Parathyroid adenoma (tissue), 2 donors: ENCODE measurements around the gene KLHL3.
A peak's percentile ranks its signal among the peaks of the same experiment; 100 is the strongest.

Experiments used
- H2AFZ ChIP-seq: fragments of 300-600 bp; sonication (generic); one replicate; pipeline ENCODE4 v1.7.0; 2017; ENCODE audit warnings: antibody characterized with exemption, mild to moderate bottlenecking
- H3K27ac ChIP-seq: fragments of 300-600 bp; sonication (generic); one replicate; pipeline ENCODE4 v1.7.0; 2017
- H3K27me3 ChIP-seq: fragments of 300-600 bp; sonication (generic); one replicate; pipeline ENCODE4 v1.7.0; 2017; ENCODE audit warnings: low read length; ENCODE audit not compliant: control insufficient read depth, insufficient read depth
- H3K36me3 ChIP-seq: fragments of 300-600 bp; sonication (generic); one replicate; pipeline ENCODE4 v1.7.0; 2017; ENCODE audit warnings: low read length; ENCODE audit not compliant: control insufficient read depth, insufficient read depth
- H3K4me1 ChIP-seq: fragments of 300-600 bp; sonication (generic); one replicate; pipeline ENCODE4 v1.7.0; 2017; ENCODE audit warnings: control low read depth
- H3K4me2 ChIP-seq: fragments of 300-600 bp; sonication (generic); one replicate; pipeline ENCODE4 v1.7.0; 2017; ENCODE audit warnings: low read length
- H3K4me3 ChIP-seq: fragments of 300-600 bp; sonication (generic); one replicate; pipeline ENCODE4 v1.7.0; 2017; ENCODE audit warnings: low read depth, low read length
- H3K79me2 ChIP-seq: fragments of 300-600 bp; sonication (generic); one replicate; pipeline ENCODE4 v1.7.0; 2017; ENCODE audit warnings: control low read depth
- H3K9ac ChIP-seq: fragments of 300-600 bp; sonication (generic); one replicate; pipeline ENCODE4 v1.7.0; 2017; ENCODE audit warnings: mild to moderate bottlenecking
- H3K9me3 ChIP-seq: fragments of 300-600 bp; sonication (generic); one replicate; pipeline ENCODE4 v1.7.0; 2017; ENCODE audit warnings: low read length; ENCODE audit not compliant: control insufficient read depth
- TF ChIP-seq, protein P1 (sequence below): fragments of 300-600 bp; sonication (generic); IDR thresholded peaks from one replicate; pipeline ENCODE4 v1.7.0; 2017; ENCODE audit warnings: antibody characterized with exemption, mild to moderate bottlenecking
- donor health status: primary hyperparathyroidism.

The KLHL3 gene

DNA sequence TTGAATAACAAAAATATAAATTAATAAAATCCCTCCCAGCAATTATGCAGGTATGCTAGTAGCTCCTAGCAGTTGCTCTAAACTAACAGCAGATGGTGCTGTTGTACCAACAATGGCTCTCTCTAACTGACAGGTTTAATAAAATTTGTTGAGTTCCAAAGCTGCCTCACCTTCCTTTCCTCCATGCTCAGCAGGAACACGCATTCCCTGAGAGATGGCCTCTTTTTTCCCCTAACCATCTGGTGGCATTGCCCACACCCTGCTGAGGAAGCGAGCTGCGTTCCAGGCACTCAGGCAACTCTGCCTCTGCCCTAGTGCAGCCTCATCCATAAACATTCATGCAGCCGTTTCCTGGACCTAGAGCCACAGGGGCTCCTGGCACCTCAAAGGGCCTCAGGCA, 106.2 kb downstream of the KLHL3 start:
- peaks cover 3% of the 10 kb centered on the region for H3K4me1 ChIP-seq
- H3K79me2 ChIP-seq, result no peaks in the 10 kb centered on the region
- no peak overlapping the region for H3K4me3 ChIP-seq
- no peak overlapping the region for H3K9ac ChIP-seq
- no peak overlapping the region for H3K4me2 ChIP-seq
- peak overlapping the region; percentile 61 for H2AFZ ChIP-seq
- TF ChIP-seq, protein P1, sequence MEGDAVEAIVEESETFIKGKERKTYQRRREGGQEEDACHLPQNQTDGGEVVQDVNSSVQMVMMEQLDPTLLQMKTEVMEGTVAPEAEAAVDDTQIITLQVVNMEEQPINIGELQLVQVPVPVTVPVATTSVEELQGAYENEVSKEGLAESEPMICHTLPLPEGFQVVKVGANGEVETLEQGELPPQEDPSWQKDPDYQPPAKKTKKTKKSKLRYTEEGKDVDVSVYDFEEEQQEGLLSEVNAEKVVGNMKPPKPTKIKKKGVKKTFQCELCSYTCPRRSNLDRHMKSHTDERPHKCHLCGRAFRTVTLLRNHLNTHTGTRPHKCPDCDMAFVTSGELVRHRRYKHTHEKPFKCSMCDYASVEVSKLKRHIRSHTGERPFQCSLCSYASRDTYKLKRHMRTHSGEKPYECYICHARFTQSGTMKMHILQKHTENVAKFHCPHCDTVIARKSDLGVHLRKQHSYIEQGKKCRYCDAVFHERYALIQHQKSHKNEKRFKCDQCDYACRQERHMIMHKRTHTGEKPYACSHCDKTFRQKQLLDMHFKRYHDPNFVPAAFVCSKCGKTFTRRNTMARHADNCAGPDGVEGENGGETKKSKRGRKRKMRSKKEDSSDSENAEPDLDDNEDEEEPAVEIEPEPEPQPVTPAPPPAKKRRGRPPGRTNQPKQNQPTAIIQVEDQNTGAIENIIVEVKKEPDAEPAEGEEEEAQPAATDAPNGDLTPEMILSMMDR, result peak; percentile 88
- H3K27me3 ChIP-seq, result no peaks in the 10 kb centered on the region
- H3K9me3 ChIP-seq, result no peaks in the 10 kb centered on the region
- H3K36me3 ChIP-seq, result no peaks in the 10 kb centered on the region
- no peak overlapping the region for H3K27ac ChIP-seq

DNA sequence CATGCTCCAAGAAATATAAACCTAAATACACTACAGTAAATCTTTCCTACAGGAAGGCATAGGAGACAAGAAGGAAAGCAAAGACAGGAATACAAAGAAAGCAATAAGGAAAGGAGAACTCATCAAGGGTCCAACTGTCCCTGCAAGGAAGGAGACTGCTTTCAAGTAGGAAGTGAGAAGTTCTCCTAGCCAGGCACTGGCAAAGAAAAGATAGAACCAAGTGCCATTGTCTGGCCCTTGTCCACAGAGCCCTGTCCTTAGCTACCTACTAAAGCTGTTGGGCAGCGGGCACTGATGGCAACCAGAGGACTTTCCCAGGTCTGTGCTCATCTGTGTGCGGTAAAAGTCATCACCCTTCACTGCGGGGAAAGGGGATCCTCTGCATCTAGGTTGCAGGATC, 108.2 kb downstream of the KLHL3 start:
- Histone ChIP-seq H3K36me3 (no peaks in the 10 kb centered on the region), H3K4me3 (no peak overlapping the region), H3K79me2 (no peaks in the 10 kb centered on the region), H3K9ac (no peak overlapping the region), H2AFZ (no peak overlapping the region), H3K27me3 (no peaks in the 10 kb centered on the region), H3K4me2 (no peak overlapping the region), H3K27ac (no peak overlapping the region), H3K9me3 (no peaks in the 10 kb centered on the region), H3K4me1 (peaks cover 3% of the 10 kb centered on the region)
- TF ChIP-seq, protein P1, result no peak

DNA sequence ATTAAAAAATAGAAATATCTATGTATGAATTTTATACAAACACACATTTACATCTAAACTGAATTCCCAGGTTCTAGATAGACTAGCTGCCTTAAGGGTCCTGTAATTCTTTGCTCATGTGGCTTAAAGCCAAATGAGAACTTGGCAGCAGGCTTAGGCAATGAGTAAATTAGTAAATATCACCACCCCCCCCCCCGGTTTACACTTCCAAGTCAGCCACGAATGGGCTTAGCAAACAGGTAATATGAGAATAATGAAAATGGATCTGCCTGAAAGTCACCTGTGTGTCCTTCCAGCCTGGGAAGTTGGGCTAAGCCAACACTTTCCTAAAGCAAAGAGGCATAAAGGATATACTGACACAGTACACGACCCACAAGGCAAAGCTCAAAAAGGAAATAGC, 108.6 kb downstream of the KLHL3 start:
- TF ChIP-seq, protein P1, result no peak
- Histone ChIP-seq H3K9ac (no peak overlapping the region), H3K27me3 (no peaks in the 10 kb centered on the region), H3K9me3 (no peaks in the 10 kb centered on the region), H3K4me1 (peaks cover 3% of the 10 kb centered on the region), H3K79me2 (no peaks in the 10 kb centered on the region), H3K4me3 (no peak overlapping the region), H3K36me3 (no peaks in the 10 kb centered on the region), H3K4me2 (no peak overlapping the region), H2AFZ (no peak overlapping the region), H3K27ac (no peak overlapping the region)

DNA sequence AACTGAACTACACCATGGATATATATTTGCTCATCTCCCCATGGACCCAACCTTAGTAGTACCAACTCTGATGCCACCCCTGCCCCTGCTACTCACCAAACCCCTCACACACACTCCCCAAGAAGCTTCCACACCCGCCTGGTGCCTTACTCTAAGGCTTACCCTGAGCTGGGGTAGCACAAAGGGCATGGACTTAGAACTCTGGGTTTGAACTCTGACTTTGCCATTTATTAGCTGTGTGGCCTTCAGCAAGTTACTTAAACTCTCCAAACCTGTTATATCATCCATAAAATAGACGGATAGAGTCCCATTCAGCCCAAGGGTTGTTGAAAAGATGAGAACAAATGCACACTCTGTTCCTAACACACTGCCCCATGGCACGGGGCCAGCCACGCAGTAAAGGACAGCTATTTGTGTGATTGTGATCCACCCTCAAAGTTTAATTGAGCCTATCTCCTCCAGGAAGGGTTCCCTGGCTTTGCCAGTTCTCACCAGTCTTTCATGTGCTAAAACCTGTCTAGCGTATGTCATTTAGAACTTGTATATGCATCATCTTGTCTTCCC, 111.0 kb downstream of the KLHL3 start:
- Histone ChIP-seq H3K9me3 (no peaks in the 10 kb centered on the region), H3K4me2 (no peak overlapping the region), H3K4me3 (no peak overlapping the region), H3K27me3 (no peaks in the 10 kb centered on the region), H3K79me2 (no peaks in the 10 kb centered on the region), H3K27ac (no peak overlapping the region), H3K36me3 (no peaks in the 10 kb centered on the region), H3K9ac (no peak overlapping the region), H3K4me1 (peaks cover 2% of the 10 kb centered on the region), H2AFZ (no peak overlapping the region)
- TF ChIP-seq, protein P1, result no peak

DNA sequence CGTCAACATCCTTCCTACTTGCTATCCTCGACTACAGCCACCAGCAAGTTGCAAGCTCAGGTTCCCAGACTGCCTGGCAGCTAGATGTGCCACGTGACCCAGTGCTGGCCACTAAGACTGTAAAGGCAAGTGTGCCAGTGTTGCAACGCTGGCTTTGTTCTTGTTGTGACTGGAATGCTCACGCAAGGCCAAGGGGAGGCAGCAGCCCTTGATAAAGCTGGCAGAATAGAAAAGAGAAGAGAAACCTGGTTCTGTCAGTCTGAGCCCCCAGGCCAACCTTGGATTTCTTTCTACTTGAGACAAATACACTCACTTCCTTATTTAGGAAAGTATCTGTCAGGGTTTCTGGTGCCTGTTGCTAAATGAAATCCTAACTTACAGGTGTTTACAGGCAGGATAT, 113.0 kb downstream of the KLHL3 start:
- Histone ChIP-seq H3K4me1 (no peaks in the 10 kb centered on the region), H3K9me3 (no peaks in the 10 kb centered on the region), H3K79me2 (no peaks in the 10 kb centered on the region), H3K9ac (no peak overlapping the region), H3K36me3 (no peaks in the 10 kb centered on the region), H3K27me3 (no peaks in the 10 kb centered on the region), H3K4me3 (no peak overlapping the region), H2AFZ (no peak overlapping the region), H3K4me2 (no peak overlapping the region), H3K27ac (no peak overlapping the region)
- TF ChIP-seq, protein P1, result no peak
